IPS-15b (cell line): ENCODE measurements around the gene TSPAN3.

Experiments used
- H3K27me3 ChIP-seq: one replicate; pipeline ENCODE4 v1.6.1; 2013; ENCODE audit warnings: low read length; ENCODE audit not compliant: control insufficient read depth, insufficient read depth
- H3K36me3 ChIP-seq: one replicate; pipeline ENCODE4 v1.6.1; 2013; ENCODE audit warnings: low read length; ENCODE audit not compliant: control insufficient read depth, insufficient read depth
- H3K4me1 ChIP-seq: one replicate; pipeline ENCODE4 v1.6.1; 2013; ENCODE audit warnings: mild to moderate bottlenecking, low read length; ENCODE audit not compliant: control insufficient read depth, insufficient read depth
- H3K4me3 ChIP-seq: one replicate; pipeline ENCODE4 v1.5.1; 2013; ENCODE audit warnings: low read depth, low read length
- H3K9ac ChIP-seq: one replicate; pipeline ENCODE4 v1.6.1; 2013; ENCODE audit warnings: low read depth, mild to moderate bottlenecking, low read length
- H3K9me3 ChIP-seq: one replicate; pipeline ENCODE4 v1.6.1; 2013; ENCODE audit warnings: mild to moderate bottlenecking, low read length; ENCODE audit not compliant: control insufficient read depth, insufficient read depth

TSPAN3 gene

GRCh38 chr15:77046704-77047412 is 24.1 kb downstream of the TSPAN3 start:
- Histone ChIP-seq H3K27me3 (no peaks in the 10 kb centered on the region), H3K9me3 (no peaks in the 10 kb centered on the region), H3K4me1 (no peaks in the 10 kb centered on the region), H3K4me3 (no peak overlapping the region), H3K36me3 (peaks cover 13% of the 10 kb centered on the region), H3K9ac (no peak overlapping the region)

DNA sequence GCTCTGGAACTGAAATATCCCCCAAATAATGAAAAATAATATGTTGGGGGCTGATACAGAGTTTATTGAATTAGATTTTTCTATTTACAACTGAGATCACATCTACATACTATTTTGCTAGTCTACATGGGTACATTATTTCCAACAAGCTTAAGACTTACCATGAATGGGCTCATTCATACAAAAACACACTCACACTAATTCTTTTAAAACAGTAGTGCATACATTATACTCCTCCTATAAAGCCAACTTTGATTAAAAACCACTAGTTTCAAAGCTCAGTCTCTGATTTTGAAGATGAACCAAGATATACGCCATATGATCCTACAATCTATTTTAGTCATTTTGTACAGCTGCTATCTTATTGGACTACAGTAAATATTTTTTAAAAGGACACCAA is 24.9 kb downstream of the TSPAN3 start:
- Histone ChIP-seq H3K9ac (no peak overlapping the region), H3K4me3 (no peak overlapping the region), H3K9me3 (no peaks in the 10 kb centered on the region), H3K4me1 (no peaks in the 10 kb centered on the region), H3K36me3 (peaks cover 13% of the 10 kb centered on the region), H3K27me3 (no peaks in the 10 kb centered on the region)

GRCh38 chr15:77044228-77045042 is 26.5 kb downstream of the TSPAN3 start:
- H3K27me3 ChIP-seq = no peaks in the 10 kb centered on the region
- no peak overlapping the region for H3K4me3 ChIP-seq
- no peaks in the 10 kb centered on the region for H3K9me3 ChIP-seq
- no peaks in the 10 kb centered on the region for H3K4me1 ChIP-seq
- H3K36me3 ChIP-seq = peaks cover 13% of the 10 kb centered on the region
- H3K9ac ChIP-seq = no peak overlapping the region

DNA sequence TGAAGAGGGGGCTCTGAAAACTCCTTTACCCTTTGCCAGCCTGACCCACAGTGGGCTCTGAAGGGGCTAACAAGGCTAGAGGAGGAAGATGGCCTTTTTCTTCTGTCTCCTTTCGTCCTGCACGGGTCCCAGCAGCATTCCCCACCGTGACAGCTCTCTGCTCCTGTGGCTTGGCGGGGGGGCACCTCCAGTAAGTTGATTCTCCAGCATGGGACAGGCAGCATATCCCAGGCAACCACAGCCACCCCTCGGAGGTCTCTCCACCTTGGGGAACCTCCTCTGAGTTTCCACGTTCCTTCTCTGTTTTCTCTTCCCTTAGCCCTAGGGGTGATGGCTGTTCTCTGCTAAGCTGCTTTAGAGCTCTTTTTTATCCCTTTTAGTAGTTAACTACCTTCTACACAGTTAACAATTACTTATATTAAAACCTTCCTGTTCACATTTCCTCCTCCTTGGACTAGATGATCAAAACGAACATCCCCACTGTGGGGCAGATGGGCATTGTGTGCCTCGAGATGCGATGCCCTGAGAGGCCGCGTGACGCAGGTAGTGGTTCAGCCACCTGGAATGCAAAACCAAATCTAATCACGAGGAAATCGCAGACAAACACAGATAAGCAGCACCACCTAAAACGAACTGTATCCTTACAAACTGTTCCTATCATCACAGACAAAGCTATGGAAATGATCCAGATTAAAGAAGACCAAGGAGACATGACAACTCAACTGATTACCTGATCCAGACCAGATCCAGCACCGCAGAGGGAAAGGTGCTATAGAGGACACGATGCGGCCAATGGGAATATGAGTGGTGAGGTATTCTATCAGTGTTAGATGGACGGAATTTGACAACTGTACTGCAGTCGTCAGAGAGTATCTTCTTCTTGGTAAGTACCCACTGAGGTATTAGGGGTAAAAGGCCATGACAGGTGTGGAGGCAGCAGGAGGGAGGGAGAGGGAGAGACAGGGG is 27.7 kb downstream of the TSPAN3 start:
- H3K36me3 ChIP-seq = peaks cover 13% of the 10 kb centered on the region
- H3K4me3 ChIP-seq = no peak overlapping the region
- H3K27me3 ChIP-seq = no peaks in the 10 kb centered on the region
- no peaks in the 10 kb centered on the region for H3K4me1 ChIP-seq
- no peaks in the 10 kb centered on the region for H3K9me3 ChIP-seq
- H3K9ac ChIP-seq = no peak overlapping the region

- Histone ChIP-seq H3K36me3 (peaks cover 14% of the 10 kb centered on the region), H3K9me3 (no peaks in the 10 kb centered on the region), H3K4me3 (no peak overlapping the region), H3K9ac (no peak overlapping the region), H3K4me1 (no peaks in the 10 kb centered on the region), H3K27me3 (no peaks in the 10 kb centered on the region)
Measured at GRCh38 chr15:77042245-77042919, 28.5 kb downstream of the TSPAN3 start.

DNA sequence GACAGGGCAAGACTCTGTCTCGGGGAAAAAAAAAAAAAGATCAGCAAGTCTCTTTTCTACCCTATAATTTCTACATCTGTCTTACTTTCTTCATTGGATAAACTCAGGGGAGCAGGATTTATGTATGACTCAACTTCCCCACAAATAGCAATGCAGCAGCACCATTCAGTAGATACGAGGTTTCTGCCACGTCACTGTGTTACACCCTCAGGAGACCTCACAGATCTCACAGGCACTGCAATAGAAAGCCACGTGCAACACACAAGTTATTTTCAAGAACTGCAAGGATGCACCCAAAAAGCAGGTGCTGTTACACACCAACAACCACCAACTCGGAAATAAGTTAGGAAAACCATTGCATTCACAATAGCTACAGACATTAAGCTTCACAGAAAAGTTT is 30.2 kb downstream of the TSPAN3 start:
- Histone ChIP-seq H3K4me3 (no peak overlapping the region), H3K36me3 (peaks cover 17% of the 10 kb centered on the region), H3K27me3 (no peaks in the 10 kb centered on the region), H3K4me1 (no peaks in the 10 kb centered on the region), H3K9me3 (no peaks in the 10 kb centered on the region), H3K9ac (no peak overlapping the region)

DNA sequence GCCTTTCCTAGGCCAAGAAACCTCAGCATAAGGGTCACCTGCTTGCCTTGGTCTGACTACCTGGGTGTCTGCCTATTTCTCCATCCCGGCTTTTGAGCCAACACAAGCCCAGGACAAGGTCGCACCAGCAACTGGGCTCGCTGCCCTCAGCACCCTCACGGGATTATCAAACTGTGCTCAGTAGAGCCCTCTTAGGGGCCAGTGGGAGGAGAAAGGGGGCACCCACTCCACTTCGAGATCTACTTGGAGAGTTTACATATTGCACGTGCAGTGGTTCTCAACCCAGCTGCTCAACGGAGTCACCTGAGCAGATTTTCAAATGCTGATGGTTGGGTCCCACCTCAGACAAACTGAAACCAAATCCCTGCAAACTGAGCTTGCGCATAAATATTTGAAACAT is 31.1 kb downstream of the TSPAN3 start:
- Histone ChIP-seq H3K9me3 (no peaks in the 10 kb centered on the region), H3K9ac (no peak overlapping the region), H3K4me3 (no peak overlapping the region), H3K27me3 (no peaks in the 10 kb centered on the region), H3K36me3 (peaks cover 16% of the 10 kb centered on the region), H3K4me1 (no peaks in the 10 kb centered on the region)

- no peaks in the 10 kb centered on the region for H3K27me3 ChIP-seq
- no peak overlapping the region for H3K4me3 ChIP-seq
- no peaks in the 10 kb centered on the region for H3K9me3 ChIP-seq
- no peak overlapping the region for H3K9ac ChIP-seq
- no peaks in the 10 kb centered on the region for H3K4me1 ChIP-seq
- peaks cover 9% of the 10 kb centered on the region for H3K36me3 ChIP-seq
Measured at GRCh38 chr15:77039217-77039533, 31.7 kb downstream of the TSPAN3 start.

DNA sequence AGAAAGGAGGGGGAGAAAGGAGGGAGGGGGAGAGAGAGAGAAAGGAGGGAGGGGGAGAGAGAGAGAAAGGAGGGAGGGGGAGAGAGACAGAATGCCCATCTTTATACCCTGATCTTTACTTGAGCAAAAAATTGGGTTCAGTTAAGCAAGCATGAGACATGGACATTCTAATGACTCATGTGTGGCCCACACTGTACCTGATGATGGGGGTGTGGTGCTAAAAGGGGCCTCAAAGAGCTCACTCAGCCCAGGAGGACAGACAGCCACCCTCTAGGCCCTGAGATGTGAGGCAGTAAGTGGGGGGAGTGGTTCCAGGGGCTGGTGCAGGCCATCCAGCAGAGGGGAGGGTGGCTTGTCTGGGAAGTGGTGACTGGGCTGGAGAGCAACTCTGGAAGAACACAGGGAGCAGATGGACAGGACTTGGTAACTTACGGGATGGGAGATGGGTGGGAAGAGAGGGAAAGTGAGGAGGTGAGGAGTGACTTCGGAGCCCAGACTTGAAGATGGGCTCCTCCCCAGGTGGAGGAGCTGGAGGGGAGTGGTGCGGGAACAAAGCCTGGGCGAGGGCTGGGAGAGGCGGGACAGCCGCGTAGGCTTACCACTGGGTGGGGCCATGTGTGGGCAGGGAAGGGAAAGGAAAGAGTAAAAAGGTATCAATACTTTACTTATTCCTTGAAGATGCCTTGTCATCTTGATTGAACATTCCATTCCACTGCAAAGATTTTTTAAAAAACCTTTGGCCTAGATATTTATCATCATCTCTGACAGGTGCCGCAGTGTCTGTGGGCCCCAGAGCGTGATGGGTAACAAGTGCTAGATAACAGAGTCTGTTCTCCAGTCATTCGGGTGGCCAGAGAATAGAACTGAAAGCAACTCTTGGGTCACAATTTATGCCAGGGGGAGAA is 32.3 kb downstream of the TSPAN3 start:
- H3K27me3 ChIP-seq = no peaks in the 10 kb centered on the region
- H3K9ac ChIP-seq = no peak overlapping the region
- H3K9me3 ChIP-seq = no peaks in the 10 kb centered on the region
- peaks cover 6% of the 10 kb centered on the region for H3K36me3 ChIP-seq
- no peak overlapping the region for H3K4me3 ChIP-seq
- no peaks in the 10 kb centered on the region for H3K4me1 ChIP-seq

- Histone ChIP-seq H3K9ac (no peak overlapping the region), H3K27me3 (no peaks in the 10 kb centered on the region), H3K9me3 (no peaks in the 10 kb centered on the region), H3K4me3 (no peak overlapping the region), H3K4me1 (no peaks in the 10 kb centered on the region), H3K36me3 (peaks cover 6% of the 10 kb centered on the region)
Measured at GRCh38 chr15:77037388-77038209, 33.3 kb downstream of the TSPAN3 start.
